HFFc6 (cell line): Measurements from ENCODE around the gene CELA2A. TPM values are rescaled to one million over a fixed set of nuclear protein-coding genes. Genes with fewer than 3 reads are reported as not detected.
"Not testable (repeated sequence)": the region's sequence is repeated elsewhere in the genome, so short reads cannot be mapped to it uniquely, and the experiment has no call there.

Experiments
- DNase-seq: peaks from one replicate; pipeline ENCODE4 v3.0.0-alpha.2; 2018
- H3K27ac Mint-ChIP-seq: 2 replicates; pipeline ENCODE4 v1.8.0; 2020; ENCODE audit warnings: mild to moderate bottlenecking, mixed read lengths
- H3K27me3 Mint-ChIP-seq: 2 replicates; pipeline ENCODE4 v1.8.0; 2021; ENCODE audit warnings: mild to moderate bottlenecking, moderate library complexity, mixed read lengths; ENCODE audit not compliant: insufficient read depth
- H3K36me3 Mint-ChIP-seq: 2 replicates; pipeline ENCODE4 v1.8.0; 2021; ENCODE audit warnings: low read depth, mixed read lengths
- H3K4me1 Mint-ChIP-seq: 2 replicates; pipeline ENCODE4 v1.8.0; 2020; ENCODE audit warnings: low read depth, mixed read lengths
- H3K4me3 Mint-ChIP-seq: 2 replicates; pipeline ENCODE4 v1.8.0; 2020; ENCODE audit warnings: mild to moderate bottlenecking, moderate library complexity, mixed read lengths
- H3K9me3 Mint-ChIP-seq: 2 replicates; pipeline ENCODE4 v1.8.0; 2020; ENCODE audit warnings: mild to moderate bottlenecking, mixed read lengths
- CTCF ChIP-seq: fragments of 200-600 bp; sonication (generic); IDR thresholded peaks from 2 replicates; pipeline ENCODE4 v1.5.0; 2021; ENCODE audit warnings: antibody characterized with exemption, mild to moderate bottlenecking
- total RNA-seq, 6 experiments: library from RNA; stranded (reverse); fragmentation: NEBNext Ultra II Directional; extraction: Animal tissue kit (Norgen Biotek cat#: 25700); gene quantifications; 2 replicates in 1 of 6; 3 replicates in 5 of 6; pipeline ENCODE4 v1.2.3, GENCODE V29; 2021

The CELA2A gene
- total RNA-seq, 6 experiments from 2014 or later = not detected

- DNase-seq = peak; percentile 12
- Mint-ChIP-seq H3K36me3 (peaks cover 8% of the 10 kb centered on the region; the same call in 1 of the 2 replicates), H3K4me3 (no peak overlapping the region), H3K27ac (peak overlapping the region; percentile 51; the same call in 1 of the 2 replicates), H3K9me3 (no peaks in the 10 kb centered on the region), H3K27me3 (no peaks in the 10 kb centered on the region; the same call in 1 of the 2 replicates), H3K4me1 (peaks cover 31% of the 10 kb centered on the region)
- TF ChIP-seq CTCF = peak; percentile 99
These were observed 25.6 kb upstream of the CELA2A start for GRCh38 chr1:15430787-15431570.

- TF ChIP-seq CTCF = no peak
- no peaks in the 10 kb centered on the region for H3K9me3 Mint-ChIP-seq
- peaks cover 2% of the 10 kb centered on the region; the same call in 1 of the 2 replicates for H3K36me3 Mint-ChIP-seq
- H3K27ac Mint-ChIP-seq = peak overlapping the region; percentile 51; the same call in 1 of the 2 replicates
- no peak overlapping the region for H3K4me3 Mint-ChIP-seq
- DNase-seq = no peak
- no peaks in the 10 kb centered on the region; the same call in 1 of the 2 replicates for H3K27me3 Mint-ChIP-seq
- H3K4me1 Mint-ChIP-seq = peaks cover 25% of the 10 kb centered on the region
These were observed 25.0 kb upstream of the CELA2A start for GRCh38 chr1:15431571-15431948.

- H3K4me1 Mint-ChIP-seq = peaks cover 22% of the 10 kb centered on the region
- no peak for DNase-seq
- no peaks in the 10 kb centered on the region; the same call in 1 of the 2 replicates for H3K27me3 Mint-ChIP-seq
- no peaks in the 10 kb centered on the region for H3K36me3 Mint-ChIP-seq
- peak overlapping the region; percentile 60; the same call in 1 of the 2 replicates for H3K27ac Mint-ChIP-seq
- no peak for TF ChIP-seq CTCF
- H3K4me3 Mint-ChIP-seq = no peak overlapping the region
- H3K9me3 Mint-ChIP-seq = no peaks in the 10 kb centered on the region
These were observed 24.2 kb upstream of the CELA2A start for GRCh38 chr1:15432324-15432723.

GRCh38 chr1:15433471-15433870 lies 23.1 kb upstream of the CELA2A start:
- Mint-ChIP-seq H3K4me1 (peaks cover 22% of the 10 kb centered on the region), H3K27ac (peak overlapping the region; percentile 60; the same call in 1 of the 2 replicates), H3K27me3 (no peaks in the 10 kb centered on the region), H3K36me3 (no peaks in the 10 kb centered on the region), H3K4me3 (no peak overlapping the region), H3K9me3 (no peaks in the 10 kb centered on the region)
- no peak for TF ChIP-seq CTCF
- no peak for DNase-seq

GRCh38 chr1:15434739-15435138 lies 21.8 kb upstream of the CELA2A start:
- not testable (repeated sequence) for H3K27ac Mint-ChIP-seq, H3K27me3 Mint-ChIP-seq, H3K4me3 Mint-ChIP-seq, H3K36me3 Mint-ChIP-seq, H3K9me3 Mint-ChIP-seq, DNase-seq
- H3K4me1 Mint-ChIP-seq = peaks cover 19% of the 10 kb centered on the region
